HUES64 (cell line): ENCODE results near the gene SLC2A5.
"Not testable (repeated sequence)": the region's sequence is repeated elsewhere in the genome, so short reads cannot be mapped to it uniquely, and the experiment has no call there.

ENCODE experiments used
- H3K27ac ChIP-seq: 2 replicates; pipeline ENCODE4 v1.7.0; 2013; ENCODE audit warnings: low read depth, low read length, inconsistent platforms
- H3K27me3 ChIP-seq: 2 replicates; pipeline ENCODE4 v1.6.1; 2013; ENCODE audit warnings: mild to moderate bottlenecking, low read length; ENCODE audit not compliant: insufficient read depth
- H3K36me3 ChIP-seq: 2 replicates; pipeline ENCODE4 v1.6.1; 2013; ENCODE audit warnings: mild to moderate bottlenecking, low read length; ENCODE audit not compliant: insufficient read depth
- H3K4me1 ChIP-seq: 2 replicates; pipeline ENCODE4 v1.6.1; 2013; ENCODE audit warnings: mild to moderate bottlenecking, low read length, moderate library complexity; ENCODE audit not compliant: insufficient read depth
- H3K4me3 ChIP-seq: 2 replicates; pipeline ENCODE4 v1.5.1; 2013; ENCODE audit warnings: mild to moderate bottlenecking, low read length, moderate library complexity
- H3K9ac ChIP-seq: 2 replicates; pipeline ENCODE4 v1.6.1; 2013; ENCODE audit warnings: mild to moderate bottlenecking, low read depth, low read length
- H3K9me3 ChIP-seq: 2 replicates; pipeline ENCODE4 v1.6.1; 2013; ENCODE audit warnings: low read depth, low read length; ENCODE audit not compliant: insufficient read depth
- WGBS: fragments of 150-250, 120-280 bp; methylation state at CpG from one replicate; pipeline ENCODE4 v1.1.7; 2013; ENCODE audit warnings: missing lambda C conversion rate; 5-methylcytosine and 5-hydroxymethylcytosine counted together

SLC2A5 gene

DNA sequence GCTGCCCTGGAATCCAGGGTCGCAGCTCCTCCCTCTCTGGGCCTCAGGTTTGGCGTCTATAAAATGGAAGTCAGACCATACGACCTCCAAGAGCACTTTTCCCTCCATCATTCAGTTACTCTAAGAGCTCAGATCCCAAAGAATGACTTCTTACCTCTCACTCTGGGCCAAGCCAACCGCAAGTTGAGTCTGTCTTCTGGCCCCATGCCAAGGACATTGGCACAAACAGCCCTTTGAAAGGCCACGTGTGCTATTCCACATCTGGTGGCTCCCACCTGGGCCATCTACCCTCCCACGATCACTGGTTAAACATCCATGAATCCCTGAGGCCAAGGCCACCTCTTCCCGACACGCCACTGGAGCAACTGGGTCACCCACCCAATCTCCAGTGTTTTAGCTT, 55.6 kb downstream of the SLC2A5 start:
- no peaks in the 10 kb centered on the region for H3K9me3 ChIP-seq
- no peak overlapping the region for H3K27ac ChIP-seq
- no peaks in the 10 kb centered on the region for H3K4me1 ChIP-seq
- 92% methylated on average over 8 of the region's 8 CpGs for WGBS
- H3K27me3 ChIP-seq, result no peaks in the 10 kb centered on the region
- H3K36me3 ChIP-seq, result no peaks in the 10 kb centered on the region
- H3K4me3 ChIP-seq, result no peak overlapping the region
- no peak overlapping the region for H3K9ac ChIP-seq

GRCh38 chr1:9010781-9011323, 58.6 kb downstream of the SLC2A5 start:
- no peak overlapping the region for H3K9ac ChIP-seq
- H3K4me1 ChIP-seq, result no peaks in the 10 kb centered on the region
- no peak overlapping the region for H3K27ac ChIP-seq
- H3K4me3 ChIP-seq, result no peak overlapping the region
- H3K36me3 ChIP-seq, result no peaks in the 10 kb centered on the region
- 83% methylated on average over 8 of the region's 8 CpGs for WGBS
- H3K27me3 ChIP-seq, result no peaks in the 10 kb centered on the region
- H3K9me3 ChIP-seq, result no peaks in the 10 kb centered on the region

- Histone ChIP-seq H3K9ac (peak overlapping the region; percentile 56; the same call in 1 of the 2 replicates), H3K27me3 (no peaks in the 10 kb centered on the region), H3K9me3 (no peaks in the 10 kb centered on the region), H3K4me1 (no peaks in the 10 kb centered on the region), H3K4me3 (no peak overlapping the region), H3K27ac (peak overlapping the region; percentile 70; the same call in 1 of the 2 replicates), H3K36me3 (no peaks in the 10 kb centered on the region)
- WGBS, result 69% methylated on average over 21 of the region's 21 CpGs
These were observed 59.7 kb downstream of the SLC2A5 start for GRCh38 chr1:9009438-9010370.

DNA sequence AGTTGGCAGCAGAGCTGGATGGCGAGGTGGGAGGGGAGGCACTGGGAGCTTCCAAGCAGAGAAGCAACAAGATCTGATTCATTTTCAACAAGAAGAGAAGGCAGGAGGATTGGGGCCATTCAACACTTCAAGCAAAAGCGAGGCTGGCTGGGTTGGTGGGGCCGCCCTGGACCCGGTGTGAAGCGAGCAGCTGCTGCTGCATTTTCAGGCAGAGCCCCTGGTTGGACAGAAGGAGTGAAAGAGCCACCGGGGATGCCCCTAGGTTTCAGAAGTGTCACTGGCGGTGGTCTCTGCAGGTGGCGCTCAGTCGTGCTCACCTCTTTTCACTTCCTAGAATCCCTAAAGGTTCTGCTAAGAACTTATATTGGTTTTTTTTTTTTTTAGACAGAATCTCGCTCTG, 61.2 kb downstream of the SLC2A5 start:
- Histone ChIP-seq H3K27me3 (no peaks in the 10 kb centered on the region), H3K27ac (no peak overlapping the region), H3K9ac (no peak overlapping the region), H3K9me3 (no peaks in the 10 kb centered on the region), H3K36me3 (no peaks in the 10 kb centered on the region), H3K4me3 (no peak overlapping the region), H3K4me1 (peaks cover 1% of the 10 kb centered on the region; the same call in 1 of the 2 replicates)
- 89% methylated on average over 8 of the region's 10 CpGs for WGBS

DNA sequence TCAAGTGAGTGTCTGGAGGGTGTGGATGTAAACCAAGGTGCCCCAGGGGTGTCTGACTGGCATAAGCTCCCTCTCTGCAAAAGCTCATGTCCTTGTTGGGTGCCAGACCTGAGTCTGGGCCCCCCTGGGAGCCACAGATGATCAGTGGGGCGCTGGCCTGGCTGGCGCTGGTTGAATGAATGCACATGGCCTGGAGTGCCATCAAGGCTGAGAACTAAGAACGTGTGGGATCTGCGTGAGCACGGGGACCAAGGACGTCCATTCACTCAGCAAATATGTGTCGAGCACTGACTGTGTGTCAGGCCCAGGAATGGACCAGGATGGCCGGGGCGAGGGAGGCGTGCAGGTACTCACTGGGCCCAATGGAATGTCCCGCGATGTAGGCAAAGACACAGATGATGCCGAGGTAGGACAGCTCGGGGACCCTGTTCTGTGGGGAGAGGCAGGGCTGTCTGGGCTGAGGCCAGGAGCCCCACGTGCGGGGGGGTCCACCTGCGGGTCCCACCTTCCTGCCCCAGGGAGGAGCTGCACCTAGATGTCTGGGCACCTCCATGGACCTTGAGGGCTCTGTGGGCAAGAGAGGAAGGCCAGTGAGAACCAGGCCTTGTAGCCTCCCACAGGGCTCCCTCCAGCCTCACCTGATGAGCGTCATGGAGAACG, 62.3 kb downstream of the SLC2A5 start:
- H3K36me3 ChIP-seq, result no peaks in the 10 kb centered on the region
- H3K9me3 ChIP-seq, result no peaks in the 10 kb centered on the region
- no peak overlapping the region for H3K4me3 ChIP-seq
- H3K27me3 ChIP-seq, result no peaks in the 10 kb centered on the region
- 94% methylated on average over 19 of the region's 19 CpGs for WGBS
- H3K4me1 ChIP-seq, result peaks cover 4% of the 10 kb centered on the region; the same call in 1 of the 2 replicates
- H3K9ac ChIP-seq, result no peak overlapping the region
- H3K27ac ChIP-seq, result no peak overlapping the region

GRCh38 chr1:9005395-9005708, 64.1 kb downstream of the SLC2A5 start:
- 80% methylated on average over 6 of the region's 8 CpGs for WGBS
- Histone ChIP-seq H3K9ac (no peak overlapping the region), H3K4me1 (peaks cover 4% of the 10 kb centered on the region; the same call in 1 of the 2 replicates), H3K27me3 (no peaks in the 10 kb centered on the region), H3K9me3 (no peaks in the 10 kb centered on the region), H3K27ac (no peak overlapping the region), H3K4me3 (no peak overlapping the region), H3K36me3 (no peaks in the 10 kb centered on the region)

DNA sequence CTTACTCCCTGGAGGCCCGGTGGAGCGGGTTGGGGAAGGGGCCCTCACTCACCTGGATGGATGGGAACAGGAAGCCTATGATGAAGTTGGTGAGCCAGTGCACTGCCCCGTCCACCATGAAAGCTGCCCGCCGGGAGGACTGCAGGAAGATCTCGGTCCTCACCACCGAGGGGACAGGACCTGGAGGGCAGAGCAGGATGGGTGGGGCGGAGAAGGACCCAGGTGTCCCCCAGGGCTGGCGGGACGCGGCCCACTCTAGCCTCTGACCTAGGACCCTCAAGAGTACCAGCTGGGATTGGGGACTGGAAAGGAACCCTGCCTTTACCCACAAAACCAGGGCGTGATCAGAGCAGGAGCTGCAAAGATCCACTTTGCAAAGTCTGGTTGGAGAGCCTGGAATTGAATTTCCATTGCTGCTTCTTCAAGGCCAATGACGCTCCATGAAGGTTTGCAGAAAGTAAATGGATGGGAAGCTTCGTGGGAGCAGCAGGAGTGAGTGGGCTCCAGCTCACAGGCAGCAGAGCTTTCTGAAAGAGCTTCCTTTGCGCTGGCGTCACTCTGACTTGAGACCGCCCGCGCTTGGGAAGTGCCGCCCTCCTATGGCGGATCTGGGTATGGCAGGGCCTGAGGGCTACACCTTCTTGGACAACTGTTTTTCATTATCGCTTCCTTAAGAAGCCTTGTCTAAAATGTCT, 64.6 kb downstream of the SLC2A5 start:
- Histone ChIP-seq H3K9me3 (no peaks in the 10 kb centered on the region), H3K4me3 (no peak overlapping the region), H3K9ac (no peak overlapping the region), H3K27me3 (no peaks in the 10 kb centered on the region), H3K27ac (no peak overlapping the region), H3K36me3 (no peaks in the 10 kb centered on the region), H3K4me1 (peaks cover 4% of the 10 kb centered on the region; the same call in 1 of the 2 replicates)
- WGBS, result 51% methylated on average over 22 of the region's 22 CpGs

GRCh38 chr1:9004031-9004699, 65.3 kb downstream of the SLC2A5 start:
- peaks cover 4% of the 10 kb centered on the region; the same call in 1 of the 2 replicates for H3K4me1 ChIP-seq
- 81% methylated on average over 11 of the region's 11 CpGs for WGBS
- H3K27ac ChIP-seq, result no peak overlapping the region
- H3K9me3 ChIP-seq, result no peaks in the 10 kb centered on the region
- H3K9ac ChIP-seq, result no peak overlapping the region
- no peaks in the 10 kb centered on the region for H3K36me3 ChIP-seq
- H3K27me3 ChIP-seq, result no peaks in the 10 kb centered on the region
- H3K4me3 ChIP-seq, result no peak overlapping the region

DNA sequence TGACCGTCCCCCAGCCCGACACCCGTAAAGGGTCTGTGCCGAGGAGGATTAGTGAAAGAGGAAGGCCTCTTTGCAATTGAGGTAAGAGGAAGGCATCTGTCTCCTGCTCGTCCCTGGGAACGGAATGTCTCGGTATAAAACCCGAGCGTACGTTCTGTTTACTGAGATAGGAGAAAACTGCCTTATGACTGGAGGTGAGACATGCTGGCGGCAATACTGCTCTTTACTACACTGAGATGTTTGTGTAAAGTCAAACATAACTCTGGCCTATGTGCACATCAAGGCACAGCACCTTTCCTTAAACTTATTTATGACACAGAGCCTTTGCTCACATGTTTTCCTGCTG, 67.2 kb downstream of the SLC2A5 start:
- H3K4me1 ChIP-seq, H3K36me3 ChIP-seq, H3K9ac ChIP-seq, H3K4me3 ChIP-seq, H3K27me3 ChIP-seq, H3K9me3 ChIP-seq, H3K27ac ChIP-seq: not testable (repeated sequence)
- 86% methylated on average over 11 of the region's 11 CpGs for WGBS

DNA sequence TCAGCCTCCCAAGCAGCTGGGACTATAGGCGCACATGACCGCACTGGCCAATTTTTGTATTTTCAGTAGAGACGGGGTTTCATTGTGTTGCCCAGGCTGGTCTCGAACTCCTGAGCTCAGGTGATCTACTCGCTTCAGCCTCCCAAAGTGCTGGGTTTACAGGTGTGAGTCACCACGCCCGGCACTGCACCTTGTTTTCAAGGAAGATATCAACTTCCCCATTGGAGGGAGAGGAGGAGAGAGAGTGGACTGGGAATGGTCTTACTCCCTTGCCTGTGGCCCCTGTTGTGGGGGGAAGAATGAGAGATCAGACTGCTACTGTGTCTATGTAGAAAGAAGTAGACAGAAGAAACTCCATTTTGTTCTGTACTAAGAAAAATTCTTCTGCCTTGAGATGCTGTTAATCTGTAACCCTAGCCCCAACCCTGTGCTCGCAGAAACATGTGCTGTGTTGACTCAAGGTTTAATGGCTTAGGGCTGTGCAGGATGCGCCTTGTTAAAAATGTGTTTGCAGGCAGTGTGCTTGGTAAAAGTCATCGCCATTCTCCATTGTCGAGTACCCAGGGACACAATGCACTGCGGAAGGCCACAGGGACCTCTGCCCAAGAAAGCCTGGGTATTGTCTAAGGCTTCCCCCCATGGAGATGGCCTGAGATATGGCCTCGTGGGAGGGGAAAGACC, 67.8 kb downstream of the SLC2A5 start:
- not testable (repeated sequence) for H3K4me3 ChIP-seq, H3K27ac ChIP-seq, H3K27me3 ChIP-seq, H3K4me1 ChIP-seq, H3K36me3 ChIP-seq, H3K9me3 ChIP-seq, H3K9ac ChIP-seq
- 85% methylated on average over 13 of the region's 13 CpGs for WGBS
